ENCODE results near the gene NRXN3. TPM values are rescaled to one million over a fixed set of nuclear protein-coding genes. Genes with fewer than 3 reads are reported as not detected.

The NRXN3 gene
- total and polyA plus RNA-seq, 2 experiments from 2014 or later: 1.0 to 1.8 TPM

GRCh38 chr14:79134361-79134760 lies 964.2 kb downstream of the NRXN3 start:
- Histone ChIP-seq H3K27me3 (ENCODE audit: insufficient read depth) (no peaks in the 10 kb centered on the region), H4K20me1 (replicated peaks; ENCODE audit: insufficient read depth) (no peaks in the 10 kb centered on the region), H3K36me3 (ENCODE audit: insufficient read depth) (no peaks in the 10 kb centered on the region), H3K79me2 (replicated peaks; ENCODE audit: insufficient read depth) (no peaks in the 10 kb centered on the region), H3K9me2 (ENCODE audit: insufficient read depth) (no peaks in the 10 kb centered on the region), H2AFZ (no peak overlapping the region), H3K4me2 (no peak overlapping the region), H3K27ac (ENCODE audit: low read depth) (no peak overlapping the region), H3K4me1 (ENCODE audit: insufficient read depth) (no peaks in the 10 kb centered on the region), H3F3A (replicated peaks; ENCODE audit: low read depth) (no peaks in the 10 kb centered on the region), H3K4me3 (no peak overlapping the region)
- H3K27me3 Mint-ChIP-seq (ENCODE audit: insufficient read depth, low read depth, poor library complexity): peaks cover 2% of the 10 kb centered on the region
- 0 out of 3 replicates have a peak, but pooled peaks cover 2% of the 10 kb centered on the region for H3K4me1 Mint-ChIP-seq
- no peak for DNase-seq (ENCODE audit: low spot score)
- no peak overlapping the region for H3K4me3 Mint-ChIP-seq
- peaks cover 14% of the 10 kb centered on the region for H3K36me3 Mint-ChIP-seq (ENCODE audit: low read depth)
- H3K9me3 Mint-ChIP-seq: peaks cover 19% of the 10 kb centered on the region
- no peak overlapping the region for H3K27ac Mint-ChIP-seq
- TF ChIP-seq CREB1 (CRISPR knock-in tag; IDR thresholded peaks at IDR 0.05; ENCODE audit: low read depth) (no peak), CTCF (conservative IDR thresholded peaks at IDR 0.05; ENCODE audit: low read depth in 2 of 2) (no peak), STAT1 (IDR thresholded peaks at IDR 0.05; ENCODE audit: unreplicated experiment) (no peak), NANOG (IDR thresholded peaks at IDR 0.05; ENCODE audit: borderline replicate concordance) (no peak), POLR2AphosphoS5 (IDR thresholded peaks at IDR 0.05; ENCODE audit: low read depth) (no peak), ZNF331 (CRISPR knock-in tag; IDR thresholded peaks at IDR 0.05; ENCODE audit: low read depth) (no peak), JUNB (IDR thresholded peaks at IDR 0.05; ENCODE audit: unreplicated experiment) (no peak), EZH2 (IDR thresholded peaks at IDR 0.05; ENCODE audit: low read depth, unreplicated experiment) (no peak), EZH2phosphoT487 (IDR thresholded peaks at IDR 0.05; ENCODE audit: unreplicated experiment) (no peak), REST (IDR thresholded peaks at IDR 0.05; ENCODE audit: unreplicated experiment) (no peak), ZNF114 (CRISPR knock-in tag; IDR thresholded peaks at IDR 0.05) (no peak)
- no peak for ATAC-seq

Data from GM23338 (cell line).